Measurements from ENCODE around the gene CDADC1. TPM values are rescaled to one million over a fixed set of nuclear protein-coding genes. Genes with fewer than 3 reads are reported as not detected.

Gene CDADC1
- polyA plus RNA-seq, 3 donors = 3.5 to 6.4 (median 5.2) TPM

DNA sequence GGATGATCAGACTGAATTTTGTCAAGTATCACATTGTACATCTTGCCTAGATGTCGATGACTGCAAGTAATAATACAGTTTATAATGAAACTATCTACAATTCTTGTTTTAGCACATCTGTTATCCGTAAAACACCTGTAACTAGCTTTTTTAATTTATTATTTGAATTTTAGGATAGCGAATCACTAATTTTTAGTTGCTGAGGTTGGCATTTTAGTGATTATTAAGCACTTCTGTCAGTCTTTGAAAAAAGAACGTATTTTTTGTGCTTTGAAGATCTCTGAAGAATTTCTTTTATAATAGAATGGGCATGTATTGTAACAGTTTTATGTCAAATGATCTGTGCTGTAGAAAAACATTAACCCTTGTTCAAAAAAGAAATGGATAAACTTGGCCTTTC lies 39.1 kb upstream of the CDADC1 start:
- Histone ChIP-seq H3K4me1 (ENCODE audit: control insufficient read depth in 1 of 2, insufficient read depth in 2 of 2, low read length in 2 of 2) (peaks cover 7 to 9% of the 10 kb centered on the region in 2 donors), H3K4me2 (replicated peaks; ENCODE audit: extremely low read depth, low read length, poor library complexity, severe bottlenecking) (no peak overlapping the region), H3K27me3 (ENCODE audit: control insufficient read depth in 2 of 2, insufficient read depth in 2 of 2, low read length in 2 of 2) (no peaks in the 10 kb centered on the region), H3K27ac (ENCODE audit: low read depth in 1 of 2, low read length in 2 of 2) (no peak overlapping the region), H2AFZ (ENCODE audit: insufficient read depth, low read depth, low read length, poor library complexity, severe bottlenecking) (no peak overlapping the region), H3K9ac (ENCODE audit: insufficient read depth, low read length, poor library complexity, severe bottlenecking) (no peak overlapping the region), H3K9me3 (replicated peaks in 1 of 2; ENCODE audit: control insufficient read depth in 1 of 2, insufficient read depth in 1 of 2, low read length in 2 of 2) (no peaks in the 10 kb centered on the region), H3K4me3 (replicated peaks in 1 of 3; ENCODE audit: low read depth in 2 of 3, low read length in 3 of 3) (no peak overlapping the region), H4K20me1 (ENCODE audit: insufficient read depth, low read length) (no peaks in the 10 kb centered on the region), H3K79me2 (ENCODE audit: insufficient read depth, low read length) (no peaks in the 10 kb centered on the region), H3K36me3 (replicated peaks in 1 of 2; ENCODE audit: control insufficient read depth in 1 of 2, insufficient read depth in 2 of 2, low read length in 2 of 2) (peaks cover 31 to 56% of the 10 kb centered on the region in 2 donors)
- Mint-ChIP-seq H3K27me3 (ENCODE audit: low read depth in 3 of 3) (peaks cover 0 to 2% (median 0%) of the 10 kb centered on the region in 3 donors), H3K9me3 (peaks cover 0 to 2% (median 0%) of the 10 kb centered on the region in 7 donors), H3K36me3 (peaks cover 40 to 48% of the 10 kb centered on the region in 2 donors), H3K27ac (no peak overlapping the region), H3K4me3 (no peak overlapping the region), H3K4me1 (peaks cover 11% of the 10 kb centered on the region)
- DNase-seq = no peak
- TF ChIP-seq, protein P1, sequence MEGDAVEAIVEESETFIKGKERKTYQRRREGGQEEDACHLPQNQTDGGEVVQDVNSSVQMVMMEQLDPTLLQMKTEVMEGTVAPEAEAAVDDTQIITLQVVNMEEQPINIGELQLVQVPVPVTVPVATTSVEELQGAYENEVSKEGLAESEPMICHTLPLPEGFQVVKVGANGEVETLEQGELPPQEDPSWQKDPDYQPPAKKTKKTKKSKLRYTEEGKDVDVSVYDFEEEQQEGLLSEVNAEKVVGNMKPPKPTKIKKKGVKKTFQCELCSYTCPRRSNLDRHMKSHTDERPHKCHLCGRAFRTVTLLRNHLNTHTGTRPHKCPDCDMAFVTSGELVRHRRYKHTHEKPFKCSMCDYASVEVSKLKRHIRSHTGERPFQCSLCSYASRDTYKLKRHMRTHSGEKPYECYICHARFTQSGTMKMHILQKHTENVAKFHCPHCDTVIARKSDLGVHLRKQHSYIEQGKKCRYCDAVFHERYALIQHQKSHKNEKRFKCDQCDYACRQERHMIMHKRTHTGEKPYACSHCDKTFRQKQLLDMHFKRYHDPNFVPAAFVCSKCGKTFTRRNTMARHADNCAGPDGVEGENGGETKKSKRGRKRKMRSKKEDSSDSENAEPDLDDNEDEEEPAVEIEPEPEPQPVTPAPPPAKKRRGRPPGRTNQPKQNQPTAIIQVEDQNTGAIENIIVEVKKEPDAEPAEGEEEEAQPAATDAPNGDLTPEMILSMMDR (IDR thresholded peaks at IDR 0.05) = no peak
- intact Hi-C loops (cut with micrococcal nuclease) = no loop called here
- no CpG with 5 or more reads among the region's 4 CpGs for WGBS (ENCODE audit: insufficient coverage)

- peaks cover 25% of the 10 kb centered on the region for H3K4me1 Mint-ChIP-seq
- H3K9me3 Mint-ChIP-seq = peaks cover 0 to 3% (median 0%) of the 10 kb centered on the region in 7 donors
- no peak overlapping the region for H2AFZ ChIP-seq (ENCODE audit: insufficient read depth, low read depth, low read length, poor library complexity, severe bottlenecking)
- intact Hi-C loops (cut with micrococcal nuclease) = no loop called here
- H3K27me3 ChIP-seq (ENCODE audit: control insufficient read depth in 2 of 2, insufficient read depth in 2 of 2, low read length in 2 of 2) = no peaks in the 10 kb centered on the region
- no peaks in the 10 kb centered on the region for H3K79me2 ChIP-seq (ENCODE audit: insufficient read depth, low read length)
- WGBS (ENCODE audit: insufficient coverage) = no CpG with 5 or more reads among the region's 1 CpG
- no peaks in the 10 kb centered on the region for H3K9me3 ChIP-seq (replicated peaks in 1 of 2; ENCODE audit: control insufficient read depth in 1 of 2, insufficient read depth in 1 of 2, low read length in 2 of 2)
- H3K36me3 ChIP-seq (replicated peaks in 1 of 2; ENCODE audit: control insufficient read depth in 1 of 2, insufficient read depth in 2 of 2, low read length in 2 of 2) = peaks cover 22 to 41% of the 10 kb centered on the region in 2 donors
- no peak overlapping the region for H3K27ac Mint-ChIP-seq
- peaks cover 0 to 2% (median 0%) of the 10 kb centered on the region in 3 donors for H3K27me3 Mint-ChIP-seq (ENCODE audit: low read depth in 3 of 3)
- H3K9ac ChIP-seq (ENCODE audit: insufficient read depth, low read length, poor library complexity, severe bottlenecking) = no peak overlapping the region
- TF ChIP-seq, protein P1 (IDR thresholded peaks at IDR 0.05) = no peak
- no peak overlapping the region for H3K4me3 Mint-ChIP-seq
- no peak for DNase-seq
- no peak overlapping the region for H3K27ac ChIP-seq (ENCODE audit: low read depth in 1 of 2, low read length in 2 of 2)
- no peak overlapping the region for H3K4me3 ChIP-seq (replicated peaks in 1 of 3; ENCODE audit: low read depth in 2 of 3, low read length in 3 of 3)
- H3K4me1 ChIP-seq (ENCODE audit: control insufficient read depth in 1 of 2, insufficient read depth in 2 of 2, low read length in 2 of 2) = peaks cover 22 to 24% of the 10 kb centered on the region in 2 donors
- no peaks in the 10 kb centered on the region for H4K20me1 ChIP-seq (ENCODE audit: insufficient read depth, low read length)
- no peak overlapping the region for H3K4me2 ChIP-seq (replicated peaks; ENCODE audit: extremely low read depth, low read length, poor library complexity, severe bottlenecking)
- H3K36me3 Mint-ChIP-seq = peaks cover 29 to 37% of the 10 kb centered on the region in 2 donors
Observed at GRCh38 chr13:49210114-49210513, 37.6 kb upstream of the CDADC1 start.
